Large intestine (tissue), 3 donors: ENCODE measurements around the gene ZNF12. TPM values are rescaled to one million over a fixed set of nuclear protein-coding genes. Genes with fewer than 3 reads are reported as not detected.

Source experiments
- DNase-seq, 2 donors: peaks; one replicate each; pipeline versions ENCODE4 v3.0.0 to v3.0.0-alpha.2; 2013
- H3K27ac ChIP-seq: one replicate; pipeline ENCODE4 v1.5.1; 2013; ENCODE audit warnings: low read length
- H3K27me3 ChIP-seq: 2 replicates; pipeline ENCODE4 v1.6.1; 2013; ENCODE audit warnings: low read length; ENCODE audit not compliant: control insufficient read depth, insufficient read depth
- H3K36me3 ChIP-seq: 2 replicates; pipeline ENCODE4 v1.6.1; 2013; ENCODE audit warnings: low read length; ENCODE audit not compliant: control insufficient read depth, insufficient read depth
- H3K4me1 ChIP-seq: one replicate; pipeline ENCODE4 v1.6.1; 2013; ENCODE audit warnings: low read length; ENCODE audit not compliant: control insufficient read depth, insufficient read depth
- H3K4me3 ChIP-seq: one replicate; pipeline ENCODE4 v1.5.1; 2013; ENCODE audit warnings: low read length
- H3K9me3 ChIP-seq: one replicate; pipeline ENCODE4 v1.6.1; 2013; ENCODE audit warnings: mild to moderate bottlenecking, low read depth, low read length, moderate library complexity; ENCODE audit not compliant: control insufficient read depth
- WGBS: methylation state at CpG from one replicate; pipeline ENCODE4 v1.1.5; 2013; ENCODE audit warnings: low lambda C conversion rate; ENCODE audit not compliant: insufficient coverage; 5-methylcytosine and 5-hydroxymethylcytosine counted together
- polyA plus RNA-seq: library from polyadenylated mRNA; unstranded; fragments of 120-200 nt; gene quantifications from one replicate; pipeline ENCODE4 v1.2.1, GENCODE V29; 2013

Gene ZNF12
- polyA plus RNA-seq, 1 donor: 36.7 TPM

GRCh38 chr7:6654842-6655610 is 51.7 kb downstream of the ZNF12 start:
- Histone ChIP-seq H3K36me3 (peaks cover 36% of the 10 kb centered on the region), H3K9me3 (peaks cover 32% of the 10 kb centered on the region), H3K4me3 (no peak overlapping the region), H3K4me1 (peaks cover 4% of the 10 kb centered on the region), H3K27me3 (no peaks in the 10 kb centered on the region), H3K27ac (no peak overlapping the region)
- no CpG with 5 or more reads among the region's 48 CpGs for WGBS
- DNase-seq: no peak

- no peak overlapping the region for H3K27ac ChIP-seq
- no peak overlapping the region for H3K4me3 ChIP-seq
- DNase-seq: no peak
- H3K27me3 ChIP-seq: no peaks in the 10 kb centered on the region
- no CpG with 5 or more reads among the region's 94 CpGs for WGBS
- peaks cover 32% of the 10 kb centered on the region for H3K9me3 ChIP-seq
- H3K36me3 ChIP-seq: peaks cover 44% of the 10 kb centered on the region
- no peaks in the 10 kb centered on the region for H3K4me1 ChIP-seq
Observed at GRCh38 chr7:6654113-6654841, 52.5 kb downstream of the ZNF12 start.

GRCh38 chr7:6653071-6654003 is 53.4 kb downstream of the ZNF12 start:
- no peaks in the 10 kb centered on the region for H3K27me3 ChIP-seq
- H3K9me3 ChIP-seq: peaks cover 32% of the 10 kb centered on the region
- no peak overlapping the region for H3K27ac ChIP-seq
- no CpG with 5 or more reads among the region's 146 CpGs for WGBS
- H3K4me3 ChIP-seq: no peak overlapping the region
- H3K4me1 ChIP-seq: no peaks in the 10 kb centered on the region
- H3K36me3 ChIP-seq: peaks cover 52% of the 10 kb centered on the region
- no peak for DNase-seq

- no peak for DNase-seq
- no peaks in the 10 kb centered on the region for H3K4me1 ChIP-seq
- H3K27me3 ChIP-seq: no peaks in the 10 kb centered on the region
- H3K36me3 ChIP-seq: peaks cover 60% of the 10 kb centered on the region
- H3K27ac ChIP-seq: no peak overlapping the region
- no peak overlapping the region for H3K4me3 ChIP-seq
- no CpG with 5 or more reads among the region's 75 CpGs for WGBS
- H3K9me3 ChIP-seq: peaks cover 32% of the 10 kb centered on the region
Observed at GRCh38 chr7:6652446-6653011, 54.2 kb downstream of the ZNF12 start.

GRCh38 chr7:6651851-6652445 is 54.8 kb downstream of the ZNF12 start:
- DNase-seq: no peak
- Histone ChIP-seq H3K9me3 (peaks cover 32% of the 10 kb centered on the region), H3K27me3 (no peaks in the 10 kb centered on the region), H3K27ac (no peak overlapping the region), H3K4me1 (no peaks in the 10 kb centered on the region), H3K4me3 (no peak overlapping the region), H3K36me3 (peaks cover 65% of the 10 kb centered on the region)
- WGBS: no CpG with 5 or more reads among the region's 32 CpGs

- peaks cover 71% of the 10 kb centered on the region for H3K36me3 ChIP-seq
- WGBS: no CpG with 5 or more reads among the region's 12 CpGs
Observed at GRCh38 chr7:6650521-6651011, 56.2 kb downstream of the ZNF12 start.

GRCh38 chr7:6650086-6650485 is 56.7 kb downstream of the ZNF12 start:
- Histone ChIP-seq H3K36me3 (peaks cover 68% of the 10 kb centered on the region), H3K4me1 (no peaks in the 10 kb centered on the region), H3K4me3 (no peak overlapping the region), H3K27me3 (no peaks in the 10 kb centered on the region), H3K27ac (no peak overlapping the region), H3K9me3 (peaks cover 32% of the 10 kb centered on the region)
- WGBS: no CpG with 5 or more reads among the region's 10 CpGs
- DNase-seq: no peak

More at GRCh38 chr7:6650521-6651011, 56.2 kb downstream of the ZNF12 start:
- Histone ChIP-seq H3K4me1 (no peaks in the 10 kb centered on the region), H3K9me3 (peaks cover 32% of the 10 kb centered on the region), H3K4me3 (no peak overlapping the region), H3K27ac (no peak overlapping the region), H3K27me3 (no peaks in the 10 kb centered on the region)
- DNase-seq: no peak

GRCh38 chr7:6649241-6649961 is 57.3 kb downstream of the ZNF12 start:
- Histone ChIP-seq H3K4me1 (no peaks in the 10 kb centered on the region), H3K4me3 (no peak overlapping the region), H3K9me3 (peaks cover 26% of the 10 kb centered on the region), H3K36me3 (peaks cover 68% of the 10 kb centered on the region), H3K27me3 (no peaks in the 10 kb centered on the region), H3K27ac (no peak overlapping the region)
- DNase-seq: no peak
- no CpG with 5 or more reads among the region's 13 CpGs for WGBS

GRCh38 chr7:6648815-6649104 is 58.0 kb downstream of the ZNF12 start:
- H3K4me3 ChIP-seq: no peak overlapping the region
- DNase-seq: no peak
- H3K4me1 ChIP-seq: no peaks in the 10 kb centered on the region
- no peak overlapping the region for H3K27ac ChIP-seq
- peaks cover 26% of the 10 kb centered on the region for H3K9me3 ChIP-seq
- no CpG with 5 or more reads among the region's 5 CpGs for WGBS
- no peaks in the 10 kb centered on the region for H3K27me3 ChIP-seq
- H3K36me3 ChIP-seq: peaks cover 74% of the 10 kb centered on the region
